Dendritic cell treated with granulocyte-macrophage colony-stimulating factor and Interleukin-4, amounts not matched to agents 40 ng/mL and 50 ng/mL, for 4 days (primary cell): ENCODE results near the gene MINK1.

Experiments
- H3K27ac Mint-ChIP-seq: one replicate; pipeline ENCODE4 v1.8.0; 2022; ENCODE audit warnings: mild to moderate bottlenecking, mixed read lengths
- H3K27me3 Mint-ChIP-seq: one replicate; pipeline ENCODE4 v1.8.0; 2022; ENCODE audit warnings: mild to moderate bottlenecking, mixed read lengths
- H3K36me3 Mint-ChIP-seq: one replicate; pipeline ENCODE4 v1.8.0; 2022; ENCODE audit warnings: low read depth, mixed read lengths
- H3K4me1 Mint-ChIP-seq: one replicate; pipeline ENCODE4 v1.8.0; 2022; ENCODE audit warnings: low read depth, mixed read lengths
- H3K4me3 Mint-ChIP-seq: one replicate; pipeline ENCODE4 v1.8.0; 2022; ENCODE audit warnings: mild to moderate bottlenecking, moderate library complexity, mixed read lengths
- H3K9me3 Mint-ChIP-seq: one replicate; pipeline ENCODE4 v1.8.0; 2022; ENCODE audit warnings: mixed read lengths
- intact Hi-C: fragments of 100-400 bp; cut with micrococcal nuclease; formaldehyde crosslinking; loops from one replicate; pipeline ENCODE4 v1.15.0; 2022

MINK1 gene

GRCh38 chr17:4800462-4801196, 32.5 kb upstream of the MINK1 start:
- H3K9me3 Mint-ChIP-seq: no peaks in the 10 kb centered on the region
- H3K36me3 Mint-ChIP-seq: peaks cover 39% of the 10 kb centered on the region
- intact Hi-C loops: no loop called here
- H3K27ac Mint-ChIP-seq: no peak overlapping the region
- no peak overlapping the region for H3K4me3 Mint-ChIP-seq
- H3K4me1 Mint-ChIP-seq: peaks cover 12% of the 10 kb centered on the region
- H3K27me3 Mint-ChIP-seq: peaks cover 24% of the 10 kb centered on the region

GRCh38 chr17:4802228-4802627, 30.9 kb upstream of the MINK1 start, which contains the start of gene C17orf114:
TSS of gene C17orf114 (minus strand) at chr17:4802328.
- Mint-ChIP-seq H3K36me3 (peaks cover 25% of the 10 kb centered on the region), H3K27me3 (peaks cover 25% of the 10 kb centered on the region), H3K4me3 (no peak within 1 kb of the TSS), H3K4me1 (no peaks in the 10 kb centered on the region), H3K9me3 (no peaks in the 10 kb centered on the region), H3K27ac (no peak within 1 kb of the TSS)
- intact Hi-C loops: no loop called here

GRCh38 chr17:4806456-4806776, 26.7 kb upstream of the MINK1 start:
- H3K4me3 Mint-ChIP-seq: peak overlapping the region; percentile 67
- H3K9me3 Mint-ChIP-seq: no peaks in the 10 kb centered on the region
- intact Hi-C loops: no loop called here
- no peak overlapping the region for H3K27ac Mint-ChIP-seq
- H3K36me3 Mint-ChIP-seq: peaks cover 43% of the 10 kb centered on the region
- H3K27me3 Mint-ChIP-seq: peaks cover 37% of the 10 kb centered on the region
- H3K4me1 Mint-ChIP-seq: peaks cover 35% of the 10 kb centered on the region

- Mint-ChIP-seq H3K9me3 (no peaks in the 10 kb centered on the region), H3K4me1 (peaks cover 35% of the 10 kb centered on the region), H3K4me3 (peak within 1 kb of the TSS; percentile 87), H3K27me3 (peaks cover 37% of the 10 kb centered on the region), H3K36me3 (peaks cover 46% of the 10 kb centered on the region), H3K27ac (peak within 1 kb of the TSS; percentile 72)
- intact Hi-C loops: no loop called here
Observed at GRCh38 chr17:4806777-4807604, 26.1 kb upstream of the MINK1 start, which contains the start of gene PLD2. TSS of gene PLD2 (plus strand) at chr17:4807152. CDS start at chr17:4807773, 621 bp downstream.

- H3K9me3 Mint-ChIP-seq: no peaks in the 10 kb centered on the region
- H3K4me3 Mint-ChIP-seq: peak overlapping the region; percentile 87
- peaks cover 39% of the 10 kb centered on the region for H3K4me1 Mint-ChIP-seq
- intact Hi-C loops: no loop called here
- peak overlapping the region; percentile 72 for H3K27ac Mint-ChIP-seq
- H3K27me3 Mint-ChIP-seq: peaks cover 34% of the 10 kb centered on the region
- peaks cover 51% of the 10 kb centered on the region for H3K36me3 Mint-ChIP-seq
Observed at GRCh38 chr17:4807605-4808377, 25.3 kb upstream of the MINK1 start.

GRCh38 chr17:4808378-4808767, 24.8 kb upstream of the MINK1 start:
- intact Hi-C loops: no loop called here
- H3K4me3 Mint-ChIP-seq: peak overlapping the region; percentile 87
- H3K4me1 Mint-ChIP-seq: peaks cover 39% of the 10 kb centered on the region
- H3K27ac Mint-ChIP-seq: no peak overlapping the region
- peaks cover 33% of the 10 kb centered on the region for H3K27me3 Mint-ChIP-seq
- peaks cover 54% of the 10 kb centered on the region for H3K36me3 Mint-ChIP-seq
- no peaks in the 10 kb centered on the region for H3K9me3 Mint-ChIP-seq

GRCh38 chr17:4810696-4811290, 22.3 kb upstream of the MINK1 start:
- Mint-ChIP-seq H3K4me3 (no peak overlapping the region), H3K27ac (no peak overlapping the region), H3K4me1 (peaks cover 39% of the 10 kb centered on the region), H3K9me3 (no peaks in the 10 kb centered on the region), H3K36me3 (peaks cover 74% of the 10 kb centered on the region), H3K27me3 (peaks cover 13% of the 10 kb centered on the region)
- intact Hi-C loops: no loop called here

- H3K4me3 Mint-ChIP-seq: no peak overlapping the region
Observed at GRCh38 chr17:4811471-4811870, 21.7 kb upstream of the MINK1 start.

GRCh38 chr17:4812690-4813089, 20.4 kb upstream of the MINK1 start:
- Mint-ChIP-seq H3K27ac (no peak overlapping the region), H3K36me3 (peaks cover 88% of the 10 kb centered on the region), H3K4me1 (peaks cover 36% of the 10 kb centered on the region), H3K9me3 (no peaks in the 10 kb centered on the region), H3K27me3 (peaks cover 11% of the 10 kb centered on the region), H3K4me3 (no peak overlapping the region)
- intact Hi-C loops: no loop called here

More at GRCh38 chr17:4811471-4811870, 21.7 kb upstream of the MINK1 start:
- H3K9me3 Mint-ChIP-seq: no peaks in the 10 kb centered on the region
- peaks cover 81% of the 10 kb centered on the region for H3K36me3 Mint-ChIP-seq
- peaks cover 13% of the 10 kb centered on the region for H3K27me3 Mint-ChIP-seq
- no peak overlapping the region for H3K27ac Mint-ChIP-seq
- H3K4me1 Mint-ChIP-seq: peaks cover 39% of the 10 kb centered on the region
- intact Hi-C loops: no loop called here

GRCh38 chr17:4815043-4815675, 18.0 kb upstream of the MINK1 start:
- intact Hi-C loops: no loop called here
- peaks cover 12% of the 10 kb centered on the region for H3K4me1 Mint-ChIP-seq
- H3K36me3 Mint-ChIP-seq: peaks cover 87% of the 10 kb centered on the region
- no peak overlapping the region for H3K4me3 Mint-ChIP-seq
- no peaks in the 10 kb centered on the region for H3K9me3 Mint-ChIP-seq
- peaks cover 1% of the 10 kb centered on the region for H3K27me3 Mint-ChIP-seq
- no peak overlapping the region for H3K27ac Mint-ChIP-seq

- H3K9me3 Mint-ChIP-seq: no peaks in the 10 kb centered on the region
- peaks cover 1% of the 10 kb centered on the region for H3K27me3 Mint-ChIP-seq
- H3K36me3 Mint-ChIP-seq: peaks cover 87% of the 10 kb centered on the region
- H3K27ac Mint-ChIP-seq: no peak overlapping the region
- no peak overlapping the region for H3K4me3 Mint-ChIP-seq
- peaks cover 4% of the 10 kb centered on the region for H3K4me1 Mint-ChIP-seq
- intact Hi-C loops: no loop called here
Observed at GRCh38 chr17:4816826-4817225, 16.3 kb upstream of the MINK1 start.

- no peaks in the 10 kb centered on the region for H3K9me3 Mint-ChIP-seq
- intact Hi-C loops: no loop called here
- peaks cover 1% of the 10 kb centered on the region for H3K27me3 Mint-ChIP-seq
- H3K36me3 Mint-ChIP-seq: peaks cover 94% of the 10 kb centered on the region
- H3K4me3 Mint-ChIP-seq: no peak overlapping the region
- H3K27ac Mint-ChIP-seq: no peak overlapping the region
- no peaks in the 10 kb centered on the region for H3K4me1 Mint-ChIP-seq
Observed at GRCh38 chr17:4818276-4818675, 14.9 kb upstream of the MINK1 start.

GRCh38 chr17:4822835-4823234, 10.3 kb upstream of the MINK1 start:
- H3K4me1 Mint-ChIP-seq: no peaks in the 10 kb centered on the region
- H3K36me3 Mint-ChIP-seq: peaks cover 58% of the 10 kb centered on the region
- intact Hi-C loops: no loop called here
- H3K9me3 Mint-ChIP-seq: no peaks in the 10 kb centered on the region
- peaks cover 12% of the 10 kb centered on the region for H3K27me3 Mint-ChIP-seq
- no peak overlapping the region for H3K27ac Mint-ChIP-seq
- no peak overlapping the region for H3K4me3 Mint-ChIP-seq
